Mesothelial cell of epicardium (in vitro differentiated cells): ENCODE measurements around the gene RRAGA. TPM values are rescaled to one million over a fixed set of nuclear protein-coding genes. Genes with fewer than 3 reads are reported as not detected.

Experiments
- DNase-seq, 2 experiments: peaks; one replicate each; pipeline ENCODE4 v3.0.0; 2021; ENCODE audit warnings: low spot score in 2 of 2; ENCODE audit not compliant: unreplicated experiment in 2 of 2
- H3K27ac Mint-ChIP-seq: 2 replicates; pipeline ENCODE4 v1.8.0; 2021; ENCODE audit warnings: mixed read lengths
- H3K27me3 Mint-ChIP-seq: 2 replicates; pipeline ENCODE4 v1.8.0; 2021; ENCODE audit warnings: low read depth, mixed read lengths
- H3K36me3 Mint-ChIP-seq: 2 replicates; pipeline ENCODE4 v1.8.0; 2021; ENCODE audit warnings: mixed read lengths
- H3K4me1 Mint-ChIP-seq: 2 replicates; pipeline ENCODE4 v1.8.0; 2021; ENCODE audit warnings: mixed read lengths
- H3K4me3 Mint-ChIP-seq: 2 replicates; pipeline ENCODE4 v1.8.0; 2021; ENCODE audit warnings: mild to moderate bottlenecking, moderate library complexity, mixed read lengths
- H3K9me3 Mint-ChIP-seq: 2 replicates; pipeline ENCODE4 v1.8.0; 2021; ENCODE audit warnings: mixed read lengths
- CTCF ChIP-seq: fragments of 200-600 bp; sonication (generic); IDR thresholded peaks from one replicate; pipeline ENCODE4 v1.5.0; 2021; ENCODE audit warnings: antibody characterized with exemption; ENCODE audit not compliant: unreplicated experiment
- total RNA-seq: library from RNA; stranded (reverse); gene quantifications from 3 replicates; pipeline ENCODE4 v1.2.1, GENCODE V29; 2021

RRAGA gene
- total RNA-seq, 1 donor from 2014 or later: 56.6 TPM

DNA sequence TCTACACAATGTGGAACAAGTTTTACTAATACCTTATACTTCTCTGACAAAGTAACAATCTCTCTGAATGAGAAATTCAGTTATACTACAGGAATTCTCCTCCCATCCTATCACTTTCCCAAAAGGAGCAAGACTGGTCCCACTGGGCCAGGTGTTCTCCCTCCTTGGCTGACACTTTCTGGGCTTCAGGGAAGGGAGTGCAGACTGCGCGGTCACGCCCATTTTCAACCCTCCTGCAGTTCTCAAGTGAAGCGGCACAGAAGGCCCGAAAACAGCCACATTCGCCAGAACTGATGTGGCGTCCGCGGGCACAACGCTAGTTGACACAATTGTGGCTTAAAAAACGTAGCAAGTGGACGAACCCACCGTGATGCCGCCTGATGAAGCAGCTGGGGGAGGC, 16.8 kb upstream of the RRAGA start:
- no peak for DNase-seq
- Mint-ChIP-seq H3K4me1 (peaks cover 8% of the 10 kb centered on the region), H3K27me3 (peaks cover 14% of the 10 kb centered on the region)

GRCh38 chr9:19033015-19033414, 16.2 kb upstream of the RRAGA start, which contains the start of gene SAXO1:
Gene SAXO1 (minus strand): TSS chr9:19033209. CDS start chr9:19032908, 301 bp downstream.
- TF ChIP-seq CTCF: no peak
- peaks cover 8% of the 10 kb centered on the region for H3K4me1 Mint-ChIP-seq
- H3K36me3 Mint-ChIP-seq: no peaks in the 10 kb centered on the region
- peaks cover 13% of the 10 kb centered on the region for H3K9me3 Mint-ChIP-seq
- no peak within 1 kb of the TSS for H3K4me3 Mint-ChIP-seq
- peaks cover 14% of the 10 kb centered on the region for H3K27me3 Mint-ChIP-seq
- no peak for DNase-seq
- H3K27ac Mint-ChIP-seq: no peak within 1 kb of the TSS

More for the DNA sequence above, 16.8 kb upstream of the RRAGA start:
- no peak for TF ChIP-seq CTCF
- Mint-ChIP-seq H3K36me3 (no peaks in the 10 kb centered on the region), H3K9me3 (peaks cover 9% of the 10 kb centered on the region), H3K27ac (no peak overlapping the region), H3K4me3 (no peak overlapping the region)

GRCh38 chr9:19036611-19037010, 12.6 kb upstream of the RRAGA start:
- Mint-ChIP-seq H3K27ac (no peak overlapping the region), H3K4me1 (no peaks in the 10 kb centered on the region), H3K36me3 (no peaks in the 10 kb centered on the region), H3K4me3 (no peak overlapping the region), H3K9me3 (peaks cover 21% of the 10 kb centered on the region), H3K27me3 (peaks cover 4% of the 10 kb centered on the region)
- no peak for DNase-seq
- no peak for TF ChIP-seq CTCF

- Mint-ChIP-seq H3K4me3 (peak overlapping the region; percentile 89), H3K27me3 (no peaks in the 10 kb centered on the region), H3K36me3 (no peaks in the 10 kb centered on the region), H3K27ac (peak overlapping the region; percentile 97), H3K4me1 (peaks cover 32% of the 10 kb centered on the region), H3K9me3 (no peaks in the 10 kb centered on the region)
- no peak for TF ChIP-seq CTCF
- DNase-seq: no peak
Measured at GRCh38 chr9:19049917-19050636, 850 bp downstream of the RRAGA start.

GRCh38 chr9:19050637-19051591, 1.7 kb downstream of the RRAGA start:
- no peak for DNase-seq
- no peaks in the 10 kb centered on the region for H3K27me3 Mint-ChIP-seq
- peaks cover 2% of the 10 kb centered on the region for H3K36me3 Mint-ChIP-seq
- no peaks in the 10 kb centered on the region for H3K9me3 Mint-ChIP-seq
- H3K27ac Mint-ChIP-seq: peak overlapping the region; percentile 97
- TF ChIP-seq CTCF: no peak
- H3K4me1 Mint-ChIP-seq: peaks cover 32% of the 10 kb centered on the region
- peak overlapping the region; percentile 89 for H3K4me3 Mint-ChIP-seq
